ENCODE measurements around the gene PRLH.

PRLH gene

DNA sequence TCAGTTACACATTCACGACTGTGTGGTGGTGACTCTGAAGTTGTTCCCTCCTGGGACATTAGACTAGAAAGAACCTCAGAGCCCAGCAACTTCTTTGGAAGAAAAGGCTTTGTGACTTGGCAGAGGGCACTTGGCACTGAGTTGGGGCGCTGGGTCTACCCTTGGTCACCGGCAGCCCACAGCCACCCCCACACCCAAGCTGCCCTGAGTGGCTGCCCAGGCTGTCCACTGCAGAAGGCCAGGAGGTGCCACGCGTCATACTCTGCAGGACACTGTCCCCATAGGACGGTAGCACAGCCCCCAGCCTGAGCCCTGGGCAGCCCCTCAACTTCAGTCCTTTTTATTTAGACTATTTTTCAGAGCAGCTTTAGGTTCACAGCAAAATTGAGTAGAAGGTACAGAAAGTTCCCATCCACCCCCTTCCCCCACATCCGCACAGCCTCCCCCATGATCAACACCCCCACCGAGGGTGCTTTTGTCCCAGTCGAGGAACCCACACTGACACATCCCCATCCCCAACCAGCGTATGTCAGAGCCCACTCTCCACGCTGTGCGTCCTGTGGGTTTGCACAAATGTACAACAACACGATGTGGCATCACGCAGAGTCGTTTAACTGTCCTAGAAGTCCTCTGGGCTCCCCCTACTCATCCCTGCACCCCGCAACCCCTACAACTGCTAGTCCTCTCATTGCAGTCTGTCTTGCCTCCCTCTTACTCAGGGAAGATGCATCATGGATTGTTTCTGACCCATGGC lies 1.1 kb downstream of the PRLH start:
- DNase-seq, result no peak

DNA sequence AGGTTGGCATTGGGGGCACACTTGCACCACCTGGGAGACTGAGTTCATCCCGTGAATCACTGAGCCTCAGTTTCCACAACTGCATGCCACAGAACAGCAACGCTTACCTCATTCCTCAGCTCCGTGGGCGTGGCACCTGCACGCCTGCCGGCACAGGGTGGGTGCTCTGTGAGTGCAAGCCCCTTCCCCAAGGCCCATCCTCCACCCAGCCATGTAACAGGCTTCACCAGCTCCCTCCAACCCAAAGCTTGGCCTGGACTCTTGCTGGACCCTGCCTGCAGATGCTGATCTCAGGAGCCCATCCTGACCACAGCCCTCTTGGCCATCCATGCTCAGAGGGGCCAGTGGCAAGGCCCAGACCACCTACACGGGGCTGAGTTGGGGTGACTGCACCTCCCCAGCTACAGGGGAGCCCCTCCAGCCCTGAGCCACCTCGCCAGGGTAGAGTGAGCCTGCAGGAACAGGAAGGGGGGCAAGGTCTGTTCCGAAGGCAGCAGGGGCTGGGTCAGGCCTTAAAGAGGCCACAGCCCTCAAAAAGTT lies 1.8 kb downstream of the PRLH start:
- DNase-seq, result no peak

DNA sequence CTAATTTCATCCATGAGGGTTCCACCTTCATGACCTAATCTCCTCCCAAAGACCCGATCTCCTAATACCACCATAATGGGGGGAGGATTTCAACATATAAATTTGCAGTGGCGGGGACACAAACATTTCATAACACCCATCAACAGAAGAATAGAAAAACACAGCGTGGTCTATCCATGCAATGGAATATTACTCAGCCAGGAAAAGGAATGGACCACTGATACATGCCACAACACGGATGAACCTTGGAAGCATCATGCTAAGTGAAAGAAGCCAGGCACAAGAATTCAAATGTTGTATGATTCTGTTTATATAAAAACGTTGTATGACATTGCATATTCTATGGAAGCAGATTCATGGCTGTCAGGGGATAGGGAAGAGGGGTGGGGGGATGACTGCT lies 2.7 kb downstream of the PRLH start:
- no peak for DNase-seq

DNA sequence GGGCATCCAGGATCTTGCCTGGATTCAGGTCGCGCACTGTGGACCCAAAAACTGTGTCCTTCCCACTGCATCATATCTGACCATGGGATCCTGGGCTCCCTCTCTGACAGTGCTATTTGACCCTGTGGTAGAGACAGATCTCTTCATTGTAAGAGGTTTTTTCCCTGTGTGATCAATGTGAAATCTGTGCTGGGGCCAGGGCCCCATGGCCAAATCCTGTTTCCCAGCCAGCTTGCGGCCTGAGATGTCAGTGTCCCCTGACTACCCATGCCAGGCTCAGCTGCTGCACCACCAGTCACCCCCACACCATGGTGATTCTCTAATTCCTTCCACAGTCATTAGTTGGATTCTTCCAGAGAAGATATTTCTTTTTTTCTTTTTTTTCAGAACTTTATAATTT lies 3.5 kb downstream of the PRLH start:
- no peak for DNase-seq

DNA sequence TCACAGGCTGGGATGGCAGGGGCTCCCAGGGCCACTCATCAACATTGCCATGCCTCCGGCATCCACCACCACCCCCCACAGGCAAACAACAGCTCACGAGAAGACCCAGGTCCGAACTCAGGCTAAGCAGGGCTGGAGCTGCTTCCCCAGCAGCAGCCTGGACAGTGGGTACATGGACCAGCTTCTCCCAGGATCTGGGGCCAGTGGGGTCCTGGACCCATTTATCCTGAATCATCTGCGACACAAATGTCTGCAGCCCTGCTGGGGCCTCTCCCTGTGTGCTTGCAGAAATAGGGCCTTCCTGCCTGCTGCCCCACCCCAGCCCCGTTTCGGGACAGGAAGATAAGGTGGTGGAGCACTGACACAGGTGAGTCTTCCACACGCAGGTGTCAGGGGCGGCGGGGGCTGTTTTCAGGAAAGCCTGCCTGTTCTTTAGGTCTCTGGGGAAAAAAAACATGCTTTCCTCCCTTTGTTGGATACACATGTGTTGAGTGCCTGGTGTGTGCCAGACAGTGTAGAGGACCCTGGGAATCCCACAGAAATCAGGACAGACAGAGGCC lies 4.5 kb downstream of the PRLH start:
- DNase-seq, result no peak

DNA sequence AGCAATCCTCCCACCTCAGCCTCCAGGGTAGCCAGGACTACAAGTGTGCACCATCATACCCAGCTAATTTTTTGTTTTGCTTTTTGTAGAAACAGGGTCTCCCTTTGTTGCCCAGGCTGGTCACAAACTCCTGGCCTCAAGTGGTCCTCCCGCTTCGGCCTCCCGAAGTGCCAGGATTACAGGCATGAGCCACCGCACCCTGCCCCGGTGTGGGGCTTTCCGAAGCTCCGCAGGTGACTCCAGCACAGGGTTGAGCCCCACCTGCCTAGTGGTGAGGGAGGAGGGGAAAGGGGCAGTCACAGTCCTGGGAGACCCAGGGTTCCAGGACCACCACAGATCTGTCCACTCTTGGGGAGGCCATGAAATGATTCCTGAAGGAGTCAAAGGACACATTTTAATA lies 5.2 kb downstream of the PRLH start:
- DNase-seq, result no peak

DNA sequence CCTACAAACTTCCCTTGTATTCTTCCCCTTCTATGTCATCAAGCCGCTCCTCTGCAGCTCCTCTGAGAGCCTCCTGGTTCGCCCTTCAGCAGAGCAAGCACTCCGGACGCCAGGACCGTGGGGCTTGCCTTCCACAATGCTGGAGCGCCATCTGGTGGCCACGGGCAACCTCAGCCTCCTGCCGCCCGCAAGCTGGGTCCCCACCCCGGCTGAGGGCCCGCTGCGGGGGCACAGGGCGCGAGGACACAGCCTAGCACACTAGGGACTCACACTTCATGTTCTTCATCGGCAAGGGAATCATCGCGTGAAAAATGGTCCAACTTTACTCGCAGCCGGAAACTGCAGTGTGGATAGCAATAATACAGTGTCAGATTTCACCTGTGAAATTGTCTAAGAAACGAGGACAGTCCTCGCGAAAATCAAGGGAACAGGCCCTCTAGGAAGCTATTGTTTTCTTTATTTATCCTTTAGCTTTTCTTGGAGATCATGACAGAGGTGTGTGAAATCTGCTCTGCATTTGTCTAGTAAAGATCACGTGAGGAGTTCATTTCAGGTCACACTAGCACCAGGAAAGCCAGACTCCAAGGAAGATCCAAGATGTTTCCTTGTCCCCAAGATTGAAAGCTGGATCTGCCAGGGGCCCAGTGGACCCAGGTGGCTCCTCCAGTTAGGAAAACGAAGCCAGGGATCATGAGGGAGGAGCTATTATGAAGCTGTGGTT lies 5.8 kb downstream of the PRLH start:
- peak; percentile 20 for DNase-seq

DNA sequence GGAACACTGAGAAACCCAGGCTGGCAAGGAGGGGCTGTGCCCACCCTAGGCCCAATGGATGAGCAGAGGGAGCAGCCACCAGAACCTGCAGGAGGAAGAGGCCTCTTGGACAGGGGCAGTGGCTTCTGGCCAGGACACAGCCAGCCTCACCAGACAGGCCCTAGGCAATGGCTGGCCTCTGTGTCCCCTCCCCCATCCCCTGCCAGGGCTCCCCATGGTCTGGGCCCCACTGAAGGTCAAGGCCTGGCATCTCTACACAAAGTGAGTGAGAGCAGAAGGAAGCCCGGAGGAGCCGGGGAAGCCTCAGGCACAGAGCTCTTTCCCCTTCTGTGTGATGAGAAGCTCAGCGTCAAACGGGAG lies 6.3 kb downstream of the PRLH start:
- DNase-seq, result no peak

DNA sequence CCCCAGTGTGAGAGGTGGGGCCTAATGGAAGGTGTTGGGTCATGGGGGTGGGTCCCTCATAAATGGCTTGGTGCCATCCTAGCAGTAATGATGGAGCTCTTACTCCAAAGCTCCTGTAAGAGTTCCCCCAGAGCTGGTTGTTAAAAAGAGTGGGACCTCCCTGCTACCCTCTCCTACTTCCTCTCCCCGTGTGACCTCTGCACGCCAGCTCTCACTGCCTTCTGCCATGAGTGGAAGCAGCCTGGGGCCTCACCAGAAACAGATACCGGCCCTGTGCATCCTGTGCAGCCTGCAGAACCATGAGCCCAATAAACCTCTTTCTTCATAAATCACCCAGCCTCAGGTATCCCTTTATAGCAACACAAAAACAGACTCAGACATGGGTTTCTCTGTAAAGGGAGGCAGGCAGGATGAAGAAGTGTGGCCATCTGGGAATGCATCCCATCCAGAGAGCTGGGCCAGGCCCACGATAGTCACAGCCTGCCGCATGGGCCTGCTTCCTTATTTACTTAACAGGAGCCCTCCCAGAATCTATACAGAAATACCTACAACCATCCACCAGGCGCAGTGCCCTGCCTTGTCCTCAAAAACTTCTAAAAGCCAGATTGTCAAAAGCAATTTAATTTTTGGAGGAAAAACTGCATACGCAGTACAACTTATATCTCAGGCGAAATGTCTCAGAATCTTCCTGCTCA lies 7.5 kb downstream of the PRLH start:
- DNase-seq, result no peak

DNA sequence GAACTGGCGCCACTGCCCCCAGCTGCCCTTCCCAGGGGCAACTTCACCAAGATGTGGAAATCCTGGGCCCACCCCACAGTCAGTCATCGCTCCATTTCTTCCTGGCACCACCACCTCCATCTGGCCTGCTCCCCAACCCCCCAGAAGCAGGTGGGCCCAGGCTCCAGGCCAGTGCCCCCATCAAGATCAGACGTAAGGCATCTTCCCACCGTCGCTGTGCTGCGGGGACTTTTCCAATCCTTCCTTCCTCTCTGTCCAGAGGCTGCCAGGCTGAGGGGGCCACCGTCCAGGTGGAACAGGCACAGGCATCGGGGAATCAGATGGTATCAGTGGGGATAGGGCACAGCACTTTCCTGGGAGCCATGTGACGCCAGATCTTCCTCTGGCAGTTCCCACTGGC lies 8.1 kb downstream of the PRLH start:
- DNase-seq, result no peak

DNA sequence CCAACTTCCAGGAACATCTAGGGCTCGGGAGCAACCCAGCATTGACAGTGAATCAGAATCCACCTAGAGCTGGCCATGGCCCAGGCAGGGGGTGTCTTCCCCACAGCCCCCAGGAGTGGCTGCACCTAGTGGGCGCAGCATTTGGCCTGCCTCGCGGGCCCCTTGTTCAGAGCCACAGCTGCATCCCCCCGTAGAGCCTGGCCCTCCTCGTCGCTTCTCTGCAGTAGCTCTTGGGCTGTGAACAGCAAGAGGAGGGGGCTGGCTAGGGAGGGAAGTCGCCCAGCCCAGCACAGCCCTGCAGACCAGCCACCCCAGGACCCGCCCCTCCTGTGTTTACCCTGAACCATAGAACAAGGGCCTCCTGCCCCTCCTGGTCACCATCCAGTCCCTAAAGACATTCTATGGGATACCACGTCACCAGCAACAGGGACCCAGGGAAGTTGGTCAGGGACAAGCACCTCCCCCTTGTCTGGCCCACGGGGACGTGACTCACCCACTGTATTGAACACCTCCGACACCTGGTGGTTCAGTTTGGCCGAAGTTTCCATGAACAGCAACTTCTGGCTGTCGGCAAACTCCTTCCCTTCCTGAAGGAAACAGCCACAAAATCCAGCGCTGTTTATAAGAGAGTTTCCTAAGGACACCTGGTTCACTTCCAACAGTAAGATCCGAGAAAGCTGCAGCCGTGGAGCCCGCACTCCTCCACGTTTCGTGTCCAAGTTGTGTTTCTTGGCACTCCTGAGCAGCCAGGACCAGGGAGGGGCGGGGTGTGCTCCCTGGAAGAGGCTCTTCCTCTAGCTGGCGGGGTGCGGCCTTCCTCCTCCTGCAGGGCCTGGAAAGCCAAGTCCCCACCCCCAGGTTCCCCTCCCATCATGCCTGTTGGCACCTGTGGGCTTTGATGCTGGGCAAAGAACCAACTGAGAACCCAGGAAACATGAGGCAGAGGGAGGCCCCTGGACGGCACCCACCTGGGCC lies 8.8 kb downstream of the PRLH start:
- no peak for DNase-seq

DNA sequence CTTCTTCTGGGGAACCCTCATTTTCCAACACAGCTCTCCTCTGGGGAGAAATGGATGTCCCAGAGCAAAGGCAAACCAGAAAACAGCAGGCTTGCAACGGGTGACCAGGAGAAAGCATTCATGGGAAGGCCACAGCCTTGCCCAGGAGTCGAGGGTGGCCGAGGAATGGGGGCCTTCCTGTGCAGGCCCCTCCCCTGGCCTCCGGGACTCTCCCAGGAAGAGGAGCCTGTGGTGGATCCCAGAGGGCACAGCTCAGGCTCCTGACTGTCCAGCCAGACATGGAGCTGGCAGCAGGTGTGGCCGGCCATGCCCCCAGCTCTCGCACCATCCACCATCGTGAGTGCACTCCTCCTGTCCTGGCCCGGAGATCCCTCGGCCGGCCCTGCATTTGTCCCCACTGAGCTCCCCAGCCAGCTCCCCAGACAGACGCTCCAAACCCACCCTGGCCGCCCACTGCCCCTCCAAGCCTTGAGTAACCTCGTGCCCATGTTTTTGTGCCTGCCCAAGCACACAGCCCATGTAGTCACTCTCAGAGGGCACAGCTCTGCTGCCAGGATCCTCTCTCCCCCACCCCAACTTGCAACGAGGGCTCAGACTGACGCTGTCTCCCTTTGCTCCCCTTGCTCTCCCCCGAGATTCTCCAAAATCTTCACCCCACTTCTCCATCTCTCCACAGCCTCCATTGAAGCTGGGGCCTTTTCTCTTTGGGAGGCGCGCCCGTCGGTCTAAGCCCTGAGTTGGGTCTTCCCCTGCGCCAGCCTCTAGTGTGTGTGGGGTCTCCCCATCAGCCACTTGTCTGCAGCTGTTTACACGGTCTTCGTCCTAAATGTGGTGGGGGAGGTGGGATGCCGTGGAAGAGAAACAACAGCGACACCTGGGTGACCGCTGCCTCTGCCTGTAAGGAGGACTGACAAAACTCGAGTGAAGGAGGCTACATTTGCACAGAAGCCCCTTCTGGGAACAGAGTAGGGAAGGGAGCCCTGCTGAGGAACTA lies 9.8 kb downstream of the PRLH start:
- DNase-seq, result no peak

DNA sequence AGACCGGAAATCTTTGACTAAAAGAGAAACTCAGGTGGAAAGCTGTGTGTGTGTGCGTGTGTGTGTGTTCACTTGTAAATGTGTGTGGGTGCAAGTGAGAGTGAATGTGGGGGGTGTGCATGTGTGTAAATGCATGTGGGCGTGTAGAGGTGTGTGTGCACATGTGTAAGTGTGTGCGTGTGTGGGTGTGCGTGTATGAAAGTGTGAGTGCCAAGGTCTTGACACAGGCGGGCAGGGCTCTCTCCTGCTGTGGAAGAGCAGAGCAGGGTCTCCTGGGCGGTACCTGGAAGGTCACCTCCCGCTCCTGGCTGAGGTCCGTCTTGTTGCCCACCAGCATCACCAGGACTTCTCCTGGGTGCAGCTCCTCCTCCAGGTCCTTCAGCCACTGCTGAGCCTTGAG lies 10.6 kb downstream of the PRLH start:
- no peak for DNase-seq

DNA sequence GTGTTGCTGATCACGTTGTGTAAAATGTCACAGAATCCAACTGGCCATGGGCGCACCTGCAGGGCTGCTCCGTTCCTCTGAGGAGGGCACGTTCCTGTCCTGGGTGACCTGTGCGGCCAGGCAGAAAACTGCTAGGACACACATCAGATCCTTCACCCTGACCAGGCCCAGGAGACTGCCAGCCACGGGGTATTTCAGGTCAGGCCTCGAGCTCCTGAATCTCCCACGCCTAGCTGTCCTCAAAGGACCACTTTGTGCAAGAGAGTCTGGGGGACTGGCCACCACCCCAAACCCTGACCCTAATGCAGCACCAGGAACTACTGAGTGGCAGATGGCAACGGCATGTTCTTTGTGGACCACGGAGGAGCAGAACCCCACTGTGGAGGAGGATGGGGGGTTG lies 11.1 kb downstream of the PRLH start:
- no peak for DNase-seq

DNA sequence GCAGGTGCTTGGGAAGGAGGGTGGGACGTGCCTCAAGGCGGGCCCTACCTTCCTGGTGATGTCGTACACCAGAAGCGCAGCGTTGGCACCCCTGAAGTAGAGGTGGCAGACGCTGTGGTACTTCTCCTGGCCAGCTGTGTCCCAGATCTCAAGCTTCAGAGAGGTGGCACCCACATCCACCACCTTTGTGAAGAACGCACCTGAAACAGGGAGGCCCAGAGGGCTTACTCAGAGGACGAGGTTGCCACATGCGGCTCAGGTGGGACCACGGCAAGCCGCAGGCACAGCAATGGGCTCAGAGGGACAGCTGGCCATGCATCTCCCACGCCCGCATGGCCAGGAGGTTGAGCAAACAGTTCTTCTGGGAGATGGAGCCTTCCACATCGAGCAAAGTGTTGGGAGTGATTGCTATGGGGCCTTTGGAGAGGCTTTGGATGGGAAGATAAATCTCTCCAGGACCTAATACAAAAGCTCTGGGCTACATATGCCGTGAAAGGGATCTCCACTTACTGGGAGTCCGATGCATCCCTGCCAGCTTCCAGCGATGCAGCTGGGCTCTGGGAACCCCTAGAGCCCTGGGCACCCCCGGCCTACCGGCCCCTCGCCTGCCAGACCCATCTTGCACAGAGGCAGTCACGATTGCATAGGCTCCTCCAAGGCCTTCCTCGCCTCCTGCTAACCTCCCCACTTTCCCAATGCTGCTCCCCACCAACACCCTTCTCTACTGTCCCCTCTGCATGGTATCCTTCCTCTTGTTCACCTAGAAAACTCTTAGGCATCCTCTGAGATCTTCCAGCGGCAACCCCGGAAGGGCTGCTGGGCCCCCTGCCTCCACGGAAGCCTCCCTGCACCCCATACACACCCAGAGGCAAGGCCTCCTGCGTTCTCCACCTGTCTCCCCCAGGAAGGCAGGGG lies 11.8 kb downstream of the PRLH start:
- DNase-seq, result no peak

DNA sequence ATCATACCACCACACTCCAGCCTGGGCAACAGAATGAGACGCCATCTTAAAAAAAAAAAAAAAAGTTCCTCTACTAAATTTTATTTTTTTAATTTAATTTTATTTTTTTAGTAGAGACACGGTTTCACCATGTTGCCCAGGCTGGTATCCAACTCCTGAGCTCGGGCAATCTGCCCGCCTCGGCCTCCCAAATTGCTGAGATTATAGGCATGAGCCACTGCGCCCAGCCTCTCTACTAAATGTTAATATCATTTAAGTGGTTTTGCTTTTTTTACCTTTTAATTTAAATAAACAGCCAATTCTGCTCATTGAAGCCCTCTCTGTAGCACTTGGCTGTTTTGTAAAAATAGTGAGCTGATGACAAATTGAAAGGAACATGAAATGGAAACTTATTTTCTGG lies 15.0 kb downstream of the PRLH start:
- no peak for DNase-seq

DNA sequence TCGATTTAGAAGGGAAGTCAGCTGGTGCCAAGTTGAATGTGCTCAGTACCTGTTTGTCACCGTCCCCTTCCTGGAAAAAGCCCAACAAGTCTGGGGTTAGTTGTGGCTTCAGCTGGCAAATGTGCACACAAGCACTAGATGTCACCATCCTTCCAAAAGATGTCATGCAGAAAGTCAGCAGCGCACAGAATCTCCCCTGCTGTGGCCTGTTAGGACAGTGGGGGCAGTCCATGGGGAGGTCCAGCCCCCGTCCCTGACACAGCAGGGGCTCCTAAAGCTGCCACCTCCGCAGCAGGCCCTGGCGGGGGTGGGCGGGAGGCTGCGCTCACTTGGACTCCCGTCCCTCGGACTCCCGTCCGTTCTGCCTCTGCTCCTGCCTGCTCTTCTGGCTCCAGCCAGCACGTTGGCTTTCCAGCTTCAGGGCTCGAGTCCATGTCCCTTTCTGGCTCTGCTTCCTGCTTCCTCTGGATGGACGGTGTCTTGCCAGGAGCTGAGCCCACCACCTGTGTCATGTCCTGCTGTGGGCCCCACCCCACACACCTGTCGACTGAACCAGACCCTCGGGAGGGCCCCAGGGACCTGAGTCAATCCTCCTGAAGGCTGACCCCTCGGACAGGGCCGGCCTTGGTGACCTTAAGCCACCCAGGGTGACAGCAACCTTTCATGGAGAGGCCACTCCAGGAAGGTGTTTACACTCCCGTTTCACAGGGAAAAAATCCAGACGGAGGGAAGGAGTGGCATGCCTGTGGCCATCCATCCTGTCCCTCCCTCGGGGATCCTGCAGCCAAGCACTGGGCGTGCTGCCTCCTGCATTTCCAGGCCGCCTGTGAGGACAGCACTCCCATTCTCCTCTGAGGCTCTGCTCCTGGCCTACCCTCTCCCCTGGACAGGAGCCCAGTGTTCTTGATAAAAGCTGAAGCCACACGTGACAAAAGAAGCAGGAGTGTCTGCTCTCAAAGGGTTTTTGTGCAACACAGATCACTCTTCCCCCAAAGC lies 15.7 kb downstream of the PRLH start:
- DNase-seq, result peak; percentile 28

Data from NCI-H2081 treated with DMSO at 0.1 percent for 48 hours (cell line).